ENCODE results near the gene PRELID1. TPM values are rescaled to one million over a fixed set of nuclear protein-coding genes. Genes with fewer than 3 reads are reported as not detected.

PRELID1 gene
- total and polyA plus RNA-seq, 2 donors (not counting 3 experiments of a cell fraction or from before 2014, with no cell fraction given) = 201 to 293 TPM

DNA sequence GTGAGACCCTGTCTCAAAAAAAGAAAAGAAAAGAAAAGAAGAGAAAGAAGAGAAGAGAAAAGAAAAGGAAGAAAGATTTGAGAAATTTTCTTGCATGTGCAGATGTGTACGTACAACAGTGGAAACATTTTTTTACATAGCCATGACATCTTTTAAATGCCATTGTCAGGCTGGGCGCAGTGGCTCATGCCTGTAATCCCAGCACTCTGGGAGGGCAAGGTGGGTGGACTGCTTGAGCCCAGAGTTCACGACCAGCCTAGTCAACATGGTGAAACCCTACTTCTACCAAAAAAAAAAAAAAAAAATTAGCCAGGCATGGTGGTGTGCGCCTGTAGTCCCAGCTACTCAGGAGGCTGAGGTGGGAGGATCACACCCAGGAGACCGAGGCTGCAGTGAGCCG lies 41.3 kb downstream of the PRELID1 start:
- POLR2A ChIA-PET = interaction anchor here (0.6 kb wide), 1 partner anchor 31 kb away, joined by 5 read pairs; no protein-coding TSS in a partner anchor
- dilution Hi-C loops (cut with MboI; ENCODE audit: extremely low pct_ligation_motif_present, low sequenced_read_pairs) = no loop called here
- CTCF ChIA-PET = interaction anchor here (1.0 to 1.8 kb wide), 3 partner anchors 16 to 231 kb away, joined by 3 to 5 read pairs (median 4); no protein-coding TSS in a partner anchor
- DNase-seq (ENCODE audit: low read depth, low spot score) (no peak), FAIRE-seq (no peak)
- Histone ChIP-seq H3K4me1 (ENCODE audit: control insufficient read depth, extremely low read depth, insufficient read depth, low read length) (peaks cover 6% of the 10 kb centered on the region), H3K9me3 (replicated peaks; ENCODE audit: control insufficient read depth, insufficient read depth, low read length) (no peaks in the 10 kb centered on the region), H3K9me1 (replicated peaks; ENCODE audit: control insufficient read depth, extremely low read depth, insufficient read depth, low read length) (no peaks in the 10 kb centered on the region), H3K27me3 (ENCODE audit: control insufficient read depth in 2 of 2, insufficient read depth in 2 of 2, low read length in 2 of 2) (no peaks in the 10 kb centered on the region), H3K9ac (replicated peaks; ENCODE audit: extremely low read depth, insufficient read depth, low read length) (no peak overlapping the region), H3K79me2 (ENCODE audit: control insufficient read depth, insufficient read depth, low read length) (peaks cover 62% of the 10 kb centered on the region), H3K27ac (ENCODE audit: insufficient read depth, low read depth, low read length) (no peak overlapping the region), H4K20me1 (replicated peaks; ENCODE audit: control insufficient read depth, extremely low read depth, insufficient read depth, low read length) (peaks cover 3% of the 10 kb centered on the region), H3K4me2 (ENCODE audit: insufficient read depth, low read length) (no peak overlapping the region), H3K4me3 (replicated peaks in 1 of 3; ENCODE audit: insufficient read depth in 1 of 3, low read depth in 1 of 3, low read length in 3 of 3) (no peak overlapping the region), H3K36me3 (ENCODE audit: control insufficient read depth in 2 of 2, extremely low read depth in 1 of 2, insufficient read depth in 2 of 2, low read length in 2 of 2) (peaks cover 8% of the 10 kb centered on the region in 2 experiments), H2AFZ (ENCODE audit: low read depth, low read length) (no peak overlapping the region)
- TF ChIP-seq EZH2 (IDR thresholded peaks at IDR 0.05; ENCODE audit: borderline replicate concordance, low read depth, low read length, severe bottlenecking) (no peak), POLR2AphosphoS5 (IDR thresholded peaks at IDR 0.05; ENCODE audit: insufficient read depth, low read depth, low read length) (no peak), POLR2A (IDR thresholded peaks at IDR 0.05; ENCODE audit: low read depth, low read length) (no peak), FOS (IDR thresholded peaks at IDR 0.05; ENCODE audit: borderline replicate concordance, insufficient read depth, low read length) (no peak), GATA2 (IDR thresholded peaks at IDR 0.05; ENCODE audit: insufficient read depth, insufficient read length, low read depth, low read length) (no peak), JUN (IDR thresholded peaks at IDR 0.05; ENCODE audit: borderline replicate concordance, insufficient read depth, insufficient read length, low read depth) (no peak), MYC (IDR thresholded peaks at IDR 0.05; ENCODE audit: low read depth, low read length) (no peak)
- TF ChIP-seq, protein P1, sequence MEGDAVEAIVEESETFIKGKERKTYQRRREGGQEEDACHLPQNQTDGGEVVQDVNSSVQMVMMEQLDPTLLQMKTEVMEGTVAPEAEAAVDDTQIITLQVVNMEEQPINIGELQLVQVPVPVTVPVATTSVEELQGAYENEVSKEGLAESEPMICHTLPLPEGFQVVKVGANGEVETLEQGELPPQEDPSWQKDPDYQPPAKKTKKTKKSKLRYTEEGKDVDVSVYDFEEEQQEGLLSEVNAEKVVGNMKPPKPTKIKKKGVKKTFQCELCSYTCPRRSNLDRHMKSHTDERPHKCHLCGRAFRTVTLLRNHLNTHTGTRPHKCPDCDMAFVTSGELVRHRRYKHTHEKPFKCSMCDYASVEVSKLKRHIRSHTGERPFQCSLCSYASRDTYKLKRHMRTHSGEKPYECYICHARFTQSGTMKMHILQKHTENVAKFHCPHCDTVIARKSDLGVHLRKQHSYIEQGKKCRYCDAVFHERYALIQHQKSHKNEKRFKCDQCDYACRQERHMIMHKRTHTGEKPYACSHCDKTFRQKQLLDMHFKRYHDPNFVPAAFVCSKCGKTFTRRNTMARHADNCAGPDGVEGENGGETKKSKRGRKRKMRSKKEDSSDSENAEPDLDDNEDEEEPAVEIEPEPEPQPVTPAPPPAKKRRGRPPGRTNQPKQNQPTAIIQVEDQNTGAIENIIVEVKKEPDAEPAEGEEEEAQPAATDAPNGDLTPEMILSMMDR (IDR thresholded peaks at IDR 0.05; ENCODE audit: extremely low read depth in 1 of 2, insufficient read depth in 1 of 2, low read depth in 1 of 2, low read length in 2 of 2) = no peak
- TF ChIP-seq, protein P2, sequence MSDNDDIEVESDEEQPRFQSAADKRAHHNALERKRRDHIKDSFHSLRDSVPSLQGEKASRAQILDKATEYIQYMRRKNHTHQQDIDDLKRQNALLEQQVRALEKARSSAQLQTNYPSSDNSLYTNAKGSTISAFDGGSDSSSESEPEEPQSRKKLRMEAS (IDR thresholded peaks at IDR 0.05; ENCODE audit: insufficient read depth, insufficient read length) = no peak
- intact Hi-C loops (cut with micrococcal nuclease) = no loop called here
- no TSS peak for BruUV-seq (replicated peaks)
